GM12891 (cell line): ENCODE measurements around the gene SULT2B1.

ENCODE experiments used
- POLR2A ChIP-seq: IDR thresholded peaks from 2 replicates; pipeline ENCODE4 v1.6.1; 2011; ENCODE audit warnings: low read depth, low read length, control low read depth
- SPI1 ChIP-seq: IDR thresholded peaks from 2 replicates; pipeline ENCODE4 v1.6.1; 2011; ENCODE audit warnings: low read depth, low read length, control low read depth
- TAF1 ChIP-seq: IDR thresholded peaks from 2 replicates; pipeline ENCODE4 v1.6.1; 2011; ENCODE audit warnings: low read depth, low read length, control low read depth

- TF ChIP-seq SPI1 (no peak), POLR2A (no peak), TAF1 (no peak)
Observed at GRCh38 chr19:48635263-48635965, 83.4 kb downstream of the SULT2B1 start.
